SHP77 (cell line): ENCODE measurements around the gene TENT4A.
"Not testable (repeated sequence)": the region's sequence is repeated elsewhere in the genome, so short reads cannot be mapped to it uniquely, and the experiment has no call there.

Source experiments
- DNase-seq, 2 experiments: peaks; one replicate each; lab custom pipeline; 2025; lab: John Stamatoyannopoulos, UW

TENT4A gene

DNA sequence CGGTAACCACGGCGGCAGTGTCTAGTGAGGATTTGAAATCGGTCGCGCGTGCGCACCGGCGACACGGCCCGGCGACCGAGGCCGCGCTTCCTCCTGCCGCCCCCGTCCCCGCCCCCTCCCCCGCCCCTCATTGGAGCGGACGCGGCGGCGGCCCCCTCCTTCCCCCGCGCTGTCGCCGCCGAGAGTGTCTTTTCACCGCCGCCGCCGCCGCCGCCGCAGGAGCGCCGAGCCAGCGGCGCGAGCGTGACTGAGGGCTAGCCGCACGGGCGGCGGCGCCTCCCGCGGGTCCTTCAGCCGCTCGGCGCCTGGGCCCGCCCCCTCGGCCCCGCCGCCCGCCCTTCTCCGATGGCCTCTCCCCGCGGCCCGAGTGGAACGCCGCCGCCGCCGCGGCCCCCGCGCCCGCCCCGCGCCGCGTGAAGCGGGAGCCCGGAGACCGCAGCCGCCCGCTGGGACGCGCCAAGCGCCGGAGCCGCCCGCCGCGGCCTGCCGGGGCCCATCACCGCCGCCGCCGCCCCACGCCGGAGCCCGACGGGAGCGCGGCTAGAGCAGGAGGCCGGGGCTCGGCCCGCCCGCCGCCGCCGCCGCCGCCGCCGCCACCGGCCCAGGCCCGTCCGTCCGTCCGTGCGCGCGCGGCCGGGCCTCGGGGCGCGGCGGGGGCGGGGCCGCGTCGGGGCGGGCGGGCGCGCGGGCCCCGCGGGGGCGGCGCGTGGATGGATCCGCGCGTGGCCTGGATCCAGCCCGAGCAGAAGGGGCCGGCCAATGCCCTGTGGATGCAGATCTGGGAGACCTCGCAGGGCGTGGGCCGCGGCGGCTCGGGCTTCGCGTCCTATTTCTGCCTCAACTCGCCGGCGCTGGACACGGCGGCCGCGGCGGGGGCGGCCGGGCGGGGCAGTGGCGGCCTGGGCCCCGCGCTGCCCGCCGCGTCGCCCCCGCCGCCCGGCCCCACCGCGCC lies at the start of gene TENT4A:
Gene TENT4A (plus strand): TSS at position 159 of the 952 bp plus-strand sequence. CDS start 552 bp downstream, at position 711.
- peak in 1 of 2 experiments; percentile 97 for DNase-seq

DNA sequence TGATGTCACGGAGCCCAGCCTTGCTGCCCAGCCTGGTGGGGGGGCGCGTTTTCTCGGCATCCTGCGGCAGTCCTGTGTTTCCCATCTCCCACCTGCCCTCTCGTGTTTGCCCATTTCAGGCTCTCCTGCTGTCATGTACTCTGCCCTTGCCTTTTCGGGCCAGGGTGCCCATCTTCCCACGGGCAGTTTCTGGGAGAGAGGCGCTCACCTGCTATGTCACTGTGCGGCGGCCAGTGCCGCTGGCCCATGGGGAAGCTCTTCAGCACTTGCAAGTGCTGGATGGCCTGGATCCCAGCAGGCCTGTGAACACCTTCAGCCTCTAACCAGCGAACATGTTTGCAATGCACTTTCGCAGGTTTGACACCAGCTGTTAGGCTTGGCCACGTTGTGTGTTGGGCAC lies 46.5 kb upstream of the TENT4A start:
- no peak for DNase-seq

DNA sequence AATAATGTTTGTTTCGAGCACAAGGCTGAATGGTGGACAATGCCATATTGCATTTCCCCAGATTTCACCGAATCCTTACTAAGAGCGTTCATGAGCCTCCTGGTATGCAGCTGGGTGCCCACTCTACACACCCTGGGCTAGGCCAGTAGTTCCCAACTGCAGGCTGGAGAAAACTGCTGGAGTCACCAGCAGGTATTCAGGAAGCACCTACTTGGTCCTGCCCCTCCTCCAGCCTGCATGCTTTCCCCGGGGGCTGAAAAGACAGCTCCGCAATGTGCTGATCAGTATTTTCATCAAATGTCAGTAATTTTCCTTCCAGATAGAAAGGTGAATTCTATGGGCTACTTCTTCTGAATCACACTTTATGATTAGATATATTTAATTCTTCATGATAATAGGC lies 45.6 kb upstream of the TENT4A start:
- DNase-seq, result no peak

DNA sequence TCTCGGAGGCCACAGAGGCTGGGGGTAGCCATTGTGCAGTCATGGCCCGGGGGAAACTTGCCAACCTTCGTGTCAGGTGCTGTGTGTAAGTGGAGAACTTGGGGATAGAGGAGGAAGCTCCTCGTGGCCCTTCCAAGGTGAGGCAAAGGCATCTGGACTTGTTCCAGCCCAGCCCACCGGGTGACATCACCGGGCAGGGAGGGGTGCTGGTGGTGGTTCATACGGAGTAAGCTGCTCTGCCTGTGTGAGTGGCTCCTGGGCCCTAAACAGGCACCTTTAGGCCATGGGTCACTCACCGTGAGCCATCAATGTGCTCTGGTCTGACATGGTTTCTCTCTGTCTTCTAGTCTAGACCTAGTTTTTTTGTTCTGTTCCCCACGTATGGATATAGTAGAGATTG lies 44.5 kb upstream of the TENT4A start:
- DNase-seq, result not testable (repeated sequence)

DNA sequence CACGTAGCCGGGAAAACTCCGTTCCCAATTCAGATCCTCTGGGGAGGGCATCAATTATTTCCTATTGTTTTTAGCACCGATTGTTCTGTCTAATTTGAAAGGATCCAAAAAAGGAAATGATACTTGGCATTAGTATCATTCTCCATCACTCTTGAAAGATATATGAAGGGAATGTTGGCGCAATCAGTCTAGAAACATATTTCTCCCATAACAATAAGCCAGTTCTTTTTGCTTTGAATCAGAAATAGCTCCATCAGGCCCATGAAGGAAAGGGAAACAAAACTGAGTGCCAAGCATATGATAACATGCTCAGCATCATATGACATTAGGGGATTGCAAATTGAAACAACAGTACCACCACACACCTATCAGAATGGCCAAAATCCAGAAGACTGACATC lies 40.2 kb upstream of the TENT4A start:
- DNase-seq, result no peak

DNA sequence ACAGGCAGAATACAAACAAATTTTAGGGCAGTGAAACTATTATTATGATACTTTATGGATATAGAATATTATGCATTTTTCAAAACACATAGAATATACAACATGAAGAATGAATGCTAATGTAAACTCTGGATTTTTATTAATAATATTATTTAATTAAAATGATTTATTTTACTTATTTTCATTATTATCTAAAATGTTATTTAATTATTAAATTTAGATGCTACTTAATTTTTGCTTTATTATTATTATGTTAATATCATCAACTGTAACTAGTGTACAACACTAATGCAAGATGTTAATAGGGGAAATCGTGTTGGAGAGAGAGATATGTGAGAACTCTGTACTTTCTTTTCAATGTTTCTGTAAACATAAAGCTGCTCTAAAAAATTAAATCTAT lies 39.3 kb upstream of the TENT4A start:
- no peak for DNase-seq

DNA sequence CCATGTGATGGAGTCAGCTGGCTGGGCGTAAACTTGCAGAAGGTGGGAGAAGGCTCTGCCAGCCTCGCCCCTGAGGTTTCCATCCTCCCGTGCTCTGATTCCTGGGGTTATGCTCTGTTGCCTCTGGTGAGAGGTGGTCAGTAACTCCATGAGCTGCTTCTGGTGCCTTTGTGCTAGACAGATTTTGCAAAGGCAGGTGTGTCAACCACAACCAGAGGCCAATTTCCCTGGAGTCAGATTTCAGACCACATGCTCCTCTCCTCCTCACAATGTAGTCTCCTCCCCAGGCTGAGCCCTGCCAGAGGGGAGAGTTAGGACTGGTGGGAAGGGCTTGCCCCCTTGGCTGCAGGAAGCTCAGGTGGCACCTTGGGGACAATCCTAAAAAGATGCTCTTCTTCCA lies 38.8 kb upstream of the TENT4A start:
- peak; percentile 32 to 54 for DNase-seq

DNA sequence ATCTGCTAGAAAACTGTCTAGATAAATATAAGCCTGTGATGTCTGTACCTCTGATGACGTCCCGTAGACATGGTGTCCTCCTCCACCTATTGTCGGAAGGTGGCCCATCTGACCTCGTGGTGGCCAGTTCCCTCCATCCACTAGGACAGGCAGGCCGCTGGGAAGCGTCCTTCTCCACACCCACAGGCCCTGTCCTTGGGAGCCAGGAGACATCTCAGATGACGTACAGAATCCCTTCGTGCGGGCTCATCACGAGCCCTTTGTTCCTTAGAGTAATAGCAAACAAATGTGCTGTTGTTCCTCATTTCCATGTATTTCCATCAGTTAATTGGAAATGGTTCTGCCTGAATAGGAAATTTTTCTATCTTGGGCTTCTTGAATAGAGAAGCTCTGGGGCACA lies 38.3 kb upstream of the TENT4A start:
- DNase-seq, result no peak

DNA sequence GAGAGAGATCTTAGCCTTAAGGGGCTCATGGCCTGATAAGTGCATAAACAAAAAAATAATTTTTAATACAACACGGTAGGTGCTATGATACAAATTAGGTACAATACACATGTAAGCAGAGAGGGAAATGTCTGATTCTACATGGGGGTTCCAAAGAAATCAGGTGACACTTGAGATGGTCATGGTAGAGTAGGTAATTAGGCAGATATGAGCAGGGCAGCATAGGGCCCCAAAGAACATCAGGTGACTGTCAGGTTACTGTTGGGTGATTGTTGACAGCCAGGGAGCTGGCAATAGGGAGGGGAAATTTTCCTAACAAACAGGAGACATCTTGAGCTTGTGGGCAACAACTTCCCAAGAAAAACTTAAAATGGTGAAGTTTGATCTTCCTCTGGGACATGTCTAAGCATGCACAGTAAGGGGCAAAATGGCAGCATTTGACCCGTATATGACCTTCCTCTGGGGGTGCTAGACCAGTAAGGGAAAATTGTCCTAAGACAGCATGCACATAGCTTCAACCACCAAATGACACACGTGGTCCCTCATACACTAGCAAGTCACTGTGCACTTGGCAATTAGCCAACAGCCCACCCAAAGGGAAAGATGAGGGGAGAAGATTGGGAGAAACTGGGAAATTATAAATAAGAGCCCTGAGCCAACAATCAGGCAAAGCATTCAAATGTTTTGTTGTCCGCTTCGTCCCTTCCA lies 37.3 kb upstream of the TENT4A start:
- DNase-seq, result no peak

DNA sequence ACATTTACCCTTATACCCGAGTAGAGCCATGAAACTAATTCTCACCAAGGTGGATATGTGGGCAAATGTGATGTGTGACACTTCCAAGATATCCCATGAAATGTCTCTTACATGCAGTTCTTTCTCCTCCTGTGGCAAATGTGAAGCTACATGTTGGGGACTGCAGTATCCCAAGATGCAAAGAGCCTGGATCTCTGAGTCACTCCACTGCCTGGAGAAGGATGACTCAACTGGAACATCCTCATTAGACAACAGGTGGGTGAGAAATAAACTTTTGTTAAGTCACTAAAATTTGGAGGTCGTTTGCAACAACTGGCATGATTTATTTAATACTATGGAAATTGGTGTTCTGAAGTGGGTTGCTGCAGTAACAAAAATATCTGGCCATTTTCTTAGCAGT lies 36.5 kb upstream of the TENT4A start:
- DNase-seq, result no peak

DNA sequence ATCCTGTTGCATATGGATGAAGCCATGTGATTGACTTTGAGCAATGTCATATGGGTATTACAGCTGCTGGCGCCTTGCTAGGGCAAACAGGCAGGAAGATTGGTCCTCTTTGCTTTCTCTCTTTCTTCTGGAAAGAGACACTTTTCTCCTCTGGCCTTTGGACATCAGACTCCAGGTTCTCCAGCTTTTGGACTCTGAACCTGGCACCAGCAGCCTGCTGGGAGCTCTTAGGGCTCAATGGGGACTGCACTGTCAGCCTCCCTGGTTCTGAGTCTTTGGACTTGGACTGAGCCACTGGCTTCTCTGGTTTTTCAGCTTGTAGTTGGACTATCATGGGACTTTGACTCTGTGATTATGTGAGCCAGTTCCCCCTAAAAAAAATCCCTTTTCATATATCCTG lies 34.8 kb upstream of the TENT4A start:
- no peak for DNase-seq

DNA sequence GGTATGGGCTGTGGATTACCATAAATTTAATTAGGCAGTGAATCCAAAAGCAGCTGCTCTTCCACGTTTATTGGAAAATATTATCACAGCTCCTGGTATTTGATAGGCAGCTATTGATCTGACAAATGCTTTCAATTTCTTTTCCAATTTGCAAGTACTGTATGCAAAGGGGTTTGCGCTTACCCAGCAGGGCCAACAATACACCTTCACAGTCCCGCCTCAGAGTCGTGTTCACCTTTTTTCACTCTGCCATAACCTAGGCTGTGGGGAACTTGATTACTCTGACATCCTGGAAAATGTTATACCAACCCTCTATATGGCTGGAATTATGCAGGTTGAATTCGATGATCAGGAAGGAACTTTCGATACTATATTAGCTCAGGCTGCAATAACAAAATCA lies 32.3 kb upstream of the TENT4A start:
- DNase-seq, result no peak

DNA sequence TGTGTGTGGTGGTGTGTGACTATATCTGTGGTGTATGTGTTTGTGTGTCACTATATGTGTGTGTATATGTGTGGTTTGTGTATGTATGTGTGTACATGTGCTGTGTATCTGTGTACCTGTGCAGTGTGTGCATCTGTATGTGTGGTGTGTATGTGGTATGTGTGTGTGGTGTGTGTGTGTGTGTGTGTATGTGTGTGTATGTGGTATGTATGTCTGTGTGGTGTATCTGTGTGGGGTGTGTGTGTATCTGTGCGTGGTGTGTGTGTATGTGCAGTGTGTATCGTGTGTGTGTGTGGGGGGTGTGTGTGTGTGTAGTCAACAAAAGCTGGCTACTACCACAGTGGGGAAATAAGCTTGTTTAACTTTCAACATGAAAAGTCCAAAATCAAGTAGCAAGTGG lies 31.6 kb upstream of the TENT4A start:
- DNase-seq, result no peak

DNA sequence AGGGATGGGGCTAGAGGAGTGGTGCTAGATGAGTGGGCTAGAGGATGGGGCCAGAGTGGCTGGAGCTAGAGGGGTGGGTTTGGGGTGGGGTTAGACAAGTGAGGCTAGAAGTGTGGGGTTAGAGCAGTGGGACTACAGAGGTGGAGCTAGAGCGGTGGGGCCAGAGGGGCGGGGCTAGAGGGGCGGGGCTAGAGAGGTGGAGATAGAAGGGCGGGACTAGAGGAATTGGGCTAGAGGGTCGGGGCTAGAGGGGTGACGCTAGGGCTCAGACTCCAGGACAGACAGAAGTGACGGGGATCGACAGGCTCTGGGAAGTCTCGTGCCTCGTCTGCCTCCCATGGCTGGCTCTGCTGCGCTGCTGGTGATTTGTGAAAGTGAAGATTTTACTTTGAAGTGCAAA lies 31.0 kb upstream of the TENT4A start:
- DNase-seq, result no peak

DNA sequence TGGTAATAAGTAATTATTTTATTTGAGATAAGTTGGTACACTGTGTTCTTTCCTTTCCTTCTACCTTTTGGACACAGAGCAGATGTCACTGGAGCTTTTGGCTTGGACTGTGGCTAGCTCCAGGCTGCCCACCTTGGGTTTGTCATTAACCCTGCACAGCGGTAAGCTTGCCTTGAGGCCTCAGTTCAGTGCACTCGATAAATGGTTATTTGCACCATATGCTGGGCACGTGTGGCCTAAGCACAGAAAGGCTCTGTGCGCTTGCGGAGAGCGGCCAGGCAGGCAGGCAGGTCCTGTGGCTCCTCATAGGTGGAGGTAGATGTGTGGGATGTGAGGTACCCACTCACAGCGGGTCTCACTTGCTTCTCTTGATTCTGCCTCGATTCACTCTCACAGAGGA lies 30.0 kb upstream of the TENT4A start:
- DNase-seq, result no peak

DNA sequence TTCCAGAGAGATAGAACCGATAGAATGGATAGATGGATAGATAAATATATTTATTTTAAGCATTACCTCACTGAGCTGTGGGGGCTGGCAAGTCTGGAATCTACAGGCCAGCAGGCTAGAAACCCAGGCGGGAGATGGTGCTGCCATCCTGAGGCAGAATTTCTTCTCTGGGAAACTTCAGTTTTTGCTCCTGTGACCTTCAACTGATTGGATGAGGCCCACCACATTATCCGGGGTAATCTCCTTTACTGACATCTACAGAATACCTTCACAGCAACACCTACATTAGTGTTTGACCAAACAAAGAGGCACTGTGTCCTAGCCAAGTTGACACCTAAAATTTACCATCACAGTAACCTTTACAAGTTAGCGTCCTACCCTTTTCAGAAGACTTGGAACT lies 29.2 kb upstream of the TENT4A start:
- DNase-seq, result no peak

DNA sequence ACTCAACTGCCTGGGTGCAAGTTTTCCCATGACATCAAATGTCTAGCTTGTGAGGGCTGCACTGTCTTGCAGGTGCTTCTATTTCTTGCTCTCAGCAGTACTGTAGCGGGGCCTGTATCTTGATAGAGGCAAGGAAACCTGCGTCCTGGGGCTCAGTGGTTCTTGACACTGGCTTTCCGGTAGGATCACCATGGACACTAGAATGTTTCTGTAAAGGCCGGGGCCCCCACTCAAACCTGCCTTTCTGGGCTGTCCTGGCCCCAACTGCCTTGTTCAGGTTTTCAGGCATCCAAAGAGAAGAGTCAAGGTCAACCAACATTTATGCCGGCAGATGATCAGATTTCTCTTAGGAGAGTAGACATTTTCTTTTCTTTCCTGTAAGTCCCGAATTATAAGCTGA lies 26.7 kb upstream of the TENT4A start:
- DNase-seq, result no peak

DNA sequence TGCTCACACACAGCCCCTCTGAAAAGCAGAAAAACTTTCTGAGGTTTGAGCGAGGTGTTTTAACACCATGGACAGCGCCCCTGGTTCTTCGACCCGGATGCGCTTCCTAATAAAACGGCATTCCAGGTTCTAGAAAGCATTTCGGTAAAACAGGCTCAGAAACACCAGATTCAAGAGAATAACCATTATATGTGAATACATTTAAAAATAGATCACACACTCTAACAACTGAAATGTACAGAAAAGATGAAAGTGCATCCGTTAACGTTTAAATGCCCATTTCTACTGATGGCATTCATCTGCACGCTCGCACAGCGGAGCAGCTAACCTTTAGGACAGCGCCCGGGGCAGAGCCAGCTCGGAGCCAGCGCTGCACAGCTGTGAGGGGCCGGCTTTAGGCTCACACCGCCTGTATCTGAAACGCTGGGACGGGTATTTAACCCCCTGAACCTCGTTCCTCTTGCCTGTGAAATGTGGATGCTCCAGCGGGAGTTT lies 26.3 kb upstream of the TENT4A start:
- no peak for DNase-seq

DNA sequence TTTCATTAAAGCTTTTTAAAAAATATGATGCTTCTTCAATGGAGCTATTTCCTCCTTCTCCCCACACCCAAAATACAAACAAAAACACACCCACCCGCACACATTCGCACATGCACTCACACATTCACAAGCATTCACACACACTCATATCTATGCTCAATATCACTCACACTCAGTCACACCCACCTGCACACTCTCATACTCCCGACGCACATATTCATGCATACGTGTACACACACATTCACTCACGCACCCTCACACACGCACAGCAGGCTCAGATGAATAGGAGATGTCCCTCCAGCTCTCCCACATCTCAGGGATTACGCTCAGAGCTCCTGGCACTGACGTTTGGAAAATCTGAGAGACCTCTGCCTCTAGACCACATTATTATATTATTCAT lies 25.7 kb upstream of the TENT4A start:
- no peak for DNase-seq

DNA sequence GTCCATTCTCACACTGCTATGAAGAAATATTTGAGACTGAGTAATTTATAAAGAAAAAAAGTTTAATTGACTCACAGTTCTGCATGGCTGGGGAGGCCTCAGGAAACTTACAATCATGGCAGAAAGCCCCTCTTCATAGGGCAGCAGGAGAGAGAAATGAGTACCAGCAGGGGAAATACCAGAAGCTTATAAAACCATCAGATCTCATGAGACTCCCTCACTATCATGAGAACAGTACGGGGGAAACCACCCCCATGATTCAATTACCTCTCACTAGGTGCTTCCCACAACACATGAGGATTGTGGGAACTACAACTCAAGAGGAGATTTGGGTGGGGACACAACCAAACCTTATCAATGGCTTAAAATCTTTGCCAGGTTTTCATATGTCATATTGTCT lies 20.3 kb upstream of the TENT4A start:
- no peak for DNase-seq

DNA sequence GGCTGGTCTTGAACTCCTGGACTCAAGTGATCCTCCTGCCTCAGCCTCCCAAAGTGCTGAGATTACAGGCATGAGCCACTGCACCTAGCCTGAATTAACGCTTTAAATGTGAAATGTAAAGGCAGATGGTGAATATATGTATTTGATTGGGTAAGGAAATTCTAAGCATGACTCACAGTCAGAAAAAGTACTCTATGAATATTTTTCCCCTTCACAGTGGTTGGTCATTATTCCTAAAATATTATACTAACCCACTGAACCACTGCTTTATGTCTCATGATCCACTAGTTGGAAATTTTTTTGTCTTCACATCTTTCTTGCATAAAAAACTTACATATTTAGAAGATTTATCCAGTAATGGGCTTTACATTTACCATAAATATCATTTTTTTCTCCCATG lies 14.5 kb upstream of the TENT4A start:
- no peak for DNase-seq

DNA sequence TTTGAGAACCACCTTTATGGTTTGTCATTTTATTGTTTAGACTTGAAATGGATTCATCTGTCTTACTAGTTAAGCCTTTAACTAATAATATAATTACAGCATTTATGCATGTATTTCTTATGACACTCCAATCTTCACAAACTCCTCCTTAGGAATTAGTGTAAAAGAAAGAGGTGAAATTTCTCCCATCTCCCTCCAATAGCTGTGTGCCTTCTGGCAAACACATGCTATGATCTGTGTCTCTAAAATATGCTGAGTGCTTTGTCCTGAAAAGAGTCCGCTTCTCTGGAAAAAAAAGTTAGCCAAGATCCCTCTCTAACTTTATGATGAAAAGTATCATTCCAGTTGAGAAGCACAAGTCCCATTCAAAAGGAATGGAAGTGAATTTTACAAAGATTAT lies 13.9 kb upstream of the TENT4A start:
- DNase-seq, result no peak

DNA sequence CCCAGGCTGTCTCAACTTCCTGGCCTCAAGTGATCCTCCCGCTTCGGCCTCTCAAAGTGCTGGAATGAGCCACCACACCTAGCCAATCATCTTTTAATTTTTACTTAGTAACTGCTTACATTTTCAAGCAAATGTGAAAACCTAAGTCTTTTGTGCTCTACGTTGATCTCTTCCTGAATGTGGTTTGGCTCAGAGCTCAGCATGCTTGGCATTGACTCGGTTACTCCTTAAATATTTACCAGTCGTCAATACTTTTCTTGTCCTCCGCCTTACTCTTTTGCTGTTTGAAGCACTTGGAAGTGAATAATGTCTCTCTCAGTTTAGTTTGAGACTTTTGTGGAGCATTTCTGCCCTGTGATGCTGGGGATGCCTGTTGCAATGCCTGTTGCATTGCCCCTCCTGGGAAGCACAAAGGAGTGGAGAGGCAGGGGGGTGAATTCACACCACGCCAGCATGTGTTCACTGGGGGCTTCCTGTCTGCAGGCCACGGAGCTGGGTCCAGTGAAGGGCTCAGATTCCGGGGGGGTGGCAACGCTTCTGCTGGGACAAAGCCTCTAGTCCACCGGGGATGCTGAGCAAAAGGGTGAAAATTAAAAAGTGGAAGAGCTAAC lies 13.1 kb upstream of the TENT4A start:
- no peak for DNase-seq
